Measurements from ENCODE around the gene CEP44.

The CEP44 gene

GRCh38 chr4:174248407-174248806 is 35.3 kb upstream of the CEP44 start:
- no peak for DNase-seq (ENCODE audit: low read depth)
- TF ChIP-seq, protein P1, sequence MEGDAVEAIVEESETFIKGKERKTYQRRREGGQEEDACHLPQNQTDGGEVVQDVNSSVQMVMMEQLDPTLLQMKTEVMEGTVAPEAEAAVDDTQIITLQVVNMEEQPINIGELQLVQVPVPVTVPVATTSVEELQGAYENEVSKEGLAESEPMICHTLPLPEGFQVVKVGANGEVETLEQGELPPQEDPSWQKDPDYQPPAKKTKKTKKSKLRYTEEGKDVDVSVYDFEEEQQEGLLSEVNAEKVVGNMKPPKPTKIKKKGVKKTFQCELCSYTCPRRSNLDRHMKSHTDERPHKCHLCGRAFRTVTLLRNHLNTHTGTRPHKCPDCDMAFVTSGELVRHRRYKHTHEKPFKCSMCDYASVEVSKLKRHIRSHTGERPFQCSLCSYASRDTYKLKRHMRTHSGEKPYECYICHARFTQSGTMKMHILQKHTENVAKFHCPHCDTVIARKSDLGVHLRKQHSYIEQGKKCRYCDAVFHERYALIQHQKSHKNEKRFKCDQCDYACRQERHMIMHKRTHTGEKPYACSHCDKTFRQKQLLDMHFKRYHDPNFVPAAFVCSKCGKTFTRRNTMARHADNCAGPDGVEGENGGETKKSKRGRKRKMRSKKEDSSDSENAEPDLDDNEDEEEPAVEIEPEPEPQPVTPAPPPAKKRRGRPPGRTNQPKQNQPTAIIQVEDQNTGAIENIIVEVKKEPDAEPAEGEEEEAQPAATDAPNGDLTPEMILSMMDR (IDR thresholded peaks at IDR 0.05; ENCODE audit: low read depth, low read length), result no peak
- no peak overlapping the region for H3K4me3 ChIP-seq (ENCODE audit: low read depth, low read length)

DNA sequence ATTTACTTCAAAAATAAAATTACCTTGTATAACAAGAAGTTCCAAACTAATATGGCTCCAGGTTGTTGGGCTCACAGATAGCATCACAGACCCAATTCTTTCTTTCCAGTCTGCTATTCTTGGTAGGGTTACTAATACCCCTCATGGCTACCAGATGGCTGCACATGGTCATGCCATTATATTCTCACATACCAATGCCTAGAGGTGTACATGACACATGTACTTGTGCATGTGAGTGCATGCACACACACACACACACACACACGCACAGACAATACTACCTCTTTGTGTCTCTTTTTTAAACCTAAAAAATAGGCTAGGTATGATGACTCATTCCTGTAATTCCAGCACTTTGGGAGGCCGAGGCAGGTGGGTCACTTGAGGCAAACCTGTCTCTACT is 31.3 kb upstream of the CEP44 start:
- no peak for DNase-seq (ENCODE audit: low read depth)
- TF ChIP-seq, protein P1 (IDR thresholded peaks at IDR 0.05; ENCODE audit: low read depth, low read length), result no peak
- no peak for TF ChIP-seq MAX (IDR thresholded peaks at IDR 0.05; ENCODE audit: low read depth, low read length)
- no peak for TF ChIP-seq MYC (IDR thresholded peaks at IDR 0.05; ENCODE audit: low read depth, low read length)
- no peak for TF ChIP-seq POLR2A (IDR thresholded peaks at IDR 0.05; ENCODE audit: extremely low read depth, insufficient read length)
- H3K4me3 ChIP-seq (ENCODE audit: low read depth, low read length), result no peak overlapping the region

DNA sequence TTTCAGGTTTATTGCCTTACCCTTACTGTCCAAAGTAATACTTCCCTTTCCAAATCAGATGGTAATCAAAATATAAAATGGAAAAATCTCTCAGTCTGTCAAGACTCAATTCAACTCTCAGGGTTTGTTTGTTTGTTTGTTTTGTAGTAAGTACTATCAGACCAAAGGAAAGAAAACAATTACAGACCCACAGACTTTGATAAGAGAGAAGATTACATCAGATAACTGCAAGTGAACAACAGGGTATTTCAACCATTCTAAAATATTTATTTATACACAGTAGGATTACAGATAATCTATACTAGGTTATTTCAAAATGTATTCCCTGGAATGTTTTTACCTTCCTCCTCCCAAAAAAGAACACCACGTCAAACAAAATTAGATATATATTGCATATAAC is 29.1 kb upstream of the CEP44 start:
- no peak overlapping the region for H3K4me3 ChIP-seq (ENCODE audit: low read depth, low read length)
- DNase-seq (ENCODE audit: low read depth), result no peak
- TF ChIP-seq POLR2A (IDR thresholded peaks at IDR 0.05; ENCODE audit: extremely low read depth, insufficient read length) (no peak), MYC (IDR thresholded peaks at IDR 0.05; ENCODE audit: low read depth, low read length) (no peak), MAX (IDR thresholded peaks at IDR 0.05; ENCODE audit: low read depth, low read length) (no peak)
- TF ChIP-seq, protein P1 (IDR thresholded peaks at IDR 0.05; ENCODE audit: low read depth, low read length), result no peak

DNA sequence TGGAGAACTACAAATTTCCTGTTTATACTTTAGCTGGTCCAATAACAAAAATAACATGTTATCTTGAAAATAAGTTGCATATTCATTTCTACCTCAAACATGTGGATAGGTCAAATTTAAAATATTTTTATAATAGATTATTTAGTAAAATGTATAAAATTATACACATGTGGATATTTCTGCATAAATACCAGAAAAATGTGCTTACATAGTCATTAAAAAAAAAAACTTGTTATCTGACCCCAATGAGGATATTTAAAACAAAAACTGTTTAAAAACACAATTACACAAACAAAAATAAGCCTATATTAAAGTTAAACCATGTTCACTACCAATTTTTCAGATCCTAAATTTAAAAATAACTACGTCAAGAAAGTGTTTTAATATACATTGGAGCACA is 28.3 kb upstream of the CEP44 start:
- no peak for TF ChIP-seq MAX (IDR thresholded peaks at IDR 0.05; ENCODE audit: low read depth, low read length)
- no peak for DNase-seq (ENCODE audit: low read depth)
- H3K4me3 ChIP-seq (ENCODE audit: low read depth, low read length), result no peak overlapping the region

GRCh38 chr4:174255786-174256185 is 27.9 kb upstream of the CEP44 start:
- TF ChIP-seq POLR2A (IDR thresholded peaks at IDR 0.05; ENCODE audit: extremely low read depth, insufficient read length), result no peak
- TF ChIP-seq MYC (IDR thresholded peaks at IDR 0.05; ENCODE audit: low read depth, low read length), result no peak
- TF ChIP-seq, protein P1 (IDR thresholded peaks at IDR 0.05; ENCODE audit: low read depth, low read length), result no peak
- H3K4me3 ChIP-seq (ENCODE audit: low read depth, low read length), result no peak overlapping the region
- no peak for DNase-seq (ENCODE audit: low read depth)

DNA sequence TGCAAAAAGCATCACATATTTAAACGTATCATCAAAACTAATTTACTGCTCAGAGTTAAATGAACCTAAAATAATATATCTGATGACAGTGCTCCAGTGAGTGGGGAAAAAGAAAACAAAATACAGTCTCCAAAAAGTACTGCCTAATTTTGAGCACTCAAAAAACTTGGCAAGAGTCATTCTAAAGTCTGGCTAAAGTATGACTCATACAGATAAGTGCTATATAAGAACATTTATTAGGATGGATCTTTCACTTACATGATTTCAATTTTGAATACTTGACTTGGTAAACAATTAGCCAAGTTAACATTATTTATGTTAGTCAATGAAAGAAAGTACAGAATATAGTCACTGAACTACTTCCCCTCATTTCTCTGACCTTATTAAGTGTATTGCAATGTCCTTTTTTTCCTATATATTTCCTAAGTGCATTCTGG is 27.4 kb upstream of the CEP44 start:
- no peak overlapping the region for H3K4me3 ChIP-seq (ENCODE audit: low read depth, low read length)
- TF ChIP-seq MYC (IDR thresholded peaks at IDR 0.05; ENCODE audit: low read depth, low read length) (no peak), POLR2A (IDR thresholded peaks at IDR 0.05; ENCODE audit: extremely low read depth, insufficient read length) (no peak), MAX (IDR thresholded peaks at IDR 0.05; ENCODE audit: low read depth, low read length) (no peak)
- TF ChIP-seq, protein P1 (IDR thresholded peaks at IDR 0.05; ENCODE audit: low read depth, low read length), result no peak
- no peak for DNase-seq (ENCODE audit: low read depth)

Data from NB4 (cell line).